H1 (cell line): ENCODE data around the gene GRB7. TPM values are rescaled to one million over a fixed set of nuclear protein-coding genes. Genes with fewer than 3 reads are reported as not detected.

ENCODE experiments used
- CTCF ChIA-PET: fragments of 300-600 bp; sonication (Branson Sonifier 250); formaldehyde crosslinking; loops from one replicate; lab custom pipeline; 2021; ENCODE audit not compliant: partially characterized antibody; lab: Charles Lee
- POLR2A ChIA-PET: fragments of 300-600 bp; sonication (Branson Sonifier 250); formaldehyde crosslinking; loops from one replicate; lab custom pipeline; 2021; ENCODE audit warnings: inconsistent platforms; ENCODE audit not compliant: partially characterized antibody; lab: Charles Lee
- DNase-seq, 2 experiments: peaks; one replicate each; pipeline versions ENCODE4 v3.0.0 to v3.0.0-alpha.2; 2010 to 2022; ENCODE audit warnings: low spot score in 2 of 2, low read depth in 1 of 2, mixed read lengths in 1 of 2
- FAIRE-seq: peaks from 2 replicates; lab custom pipeline; 2011; peaks lifted over from hg19 to GRCh38; lab: Jason Lieb, UNC
- H2AFZ ChIP-seq: 2 replicates; pipeline ENCODE4 v1.8.1; 2012; ENCODE audit warnings: low read length, inconsistent platforms
- H2AK5ac ChIP-seq: 2 replicates; pipeline ENCODE4 v1.6.1; 2013; ENCODE audit warnings: low read depth, low read length
- H2BK120ac ChIP-seq: replicated peaks from 2 replicates; pipeline ENCODE3; 2013; ENCODE audit warnings: low read depth, low read length, inconsistent platforms
- H2BK12ac ChIP-seq: 2 replicates; pipeline ENCODE4 v1.6.1; 2013; ENCODE audit warnings: low read depth, low read length
- H2BK15ac ChIP-seq: 2 replicates; pipeline ENCODE4 v1.6.1; 2013; ENCODE audit warnings: low read length
- H2BK20ac ChIP-seq: 2 replicates; pipeline ENCODE4 v1.6.1; 2013; ENCODE audit warnings: low read length
- H2BK5ac ChIP-seq: 2 replicates; pipeline ENCODE4 v1.6.1; 2013; ENCODE audit warnings: low read depth, low read length
- H3K14ac ChIP-seq: 2 replicates; pipeline ENCODE4 v1.6.1; 2013; ENCODE audit warnings: inconsistent platforms; ENCODE audit not compliant: insufficient read length
- H3K18ac ChIP-seq: 2 replicates; pipeline ENCODE4 v1.6.1; 2013; ENCODE audit warnings: low read length; ENCODE audit errors: extremely low read depth
- H3K23ac ChIP-seq: 2 replicates; pipeline ENCODE4 v1.6.1; 2013; ENCODE audit warnings: inconsistent platforms; ENCODE audit not compliant: insufficient read length
- H3K23me2 ChIP-seq: 2 replicates; pipeline ENCODE4 v1.6.1; 2013; ENCODE audit warnings: low read depth, low read length
- H3K27ac ChIP-seq: 2 replicates; pipeline ENCODE4 v1.6.1; 2011; ENCODE audit warnings: low read depth, low read length, inconsistent platforms
- H3K27me3 ChIP-seq, 4 experiments: replicated peaks in 1 of 4; 1 replicate in 1 of 4; 2 replicates in 3 of 4; pipeline versions ENCODE4 v1.6.1 to v1.8.1; 2011 to 2013; ENCODE audit warnings: low read length in 3 of 4, mild to moderate bottlenecking in 3 of 4, inconsistent platforms in 2 of 4, mixed read lengths in 2 of 4, moderate library complexity in 1 of 4; ENCODE audit not compliant: control insufficient read depth in 3 of 4, insufficient read depth in 3 of 4; ENCODE audit errors: extremely low read depth in 1 of 4
- H3K36me3 ChIP-seq, 4 experiments: 2 replicates each; pipeline versions ENCODE4 v1.6.1 to v1.8.1; 2011 to 2013; ENCODE audit warnings: mild to moderate bottlenecking in 4 of 4, low read length in 3 of 4, moderate library complexity in 2 of 4, control low read depth in 1 of 4, inconsistent platforms in 1 of 4; ENCODE audit not compliant: insufficient read depth in 4 of 4, control insufficient read depth in 2 of 4
- H3K4ac ChIP-seq: replicated peaks from 2 replicates; pipeline ENCODE3; 2013; ENCODE audit warnings: low read length, low read depth, mixed read lengths, inconsistent platforms; ENCODE audit not compliant: insufficient read length
- H3K4me1 ChIP-seq, 4 experiments: replicated peaks in 1 of 4; 1 replicate in 1 of 4; 2 replicates in 3 of 4; pipeline versions ENCODE4 v1.6.1 to v1.8.1; 2011 to 2013; ENCODE audit warnings: low read length in 3 of 4, inconsistent platforms in 2 of 4, mixed read lengths in 1 of 4; ENCODE audit not compliant: insufficient read depth in 4 of 4, control insufficient read depth in 3 of 4
- H3K4me2 ChIP-seq, 2 experiments: 2 replicates each; pipeline versions ENCODE4 v1.6.1 to v1.8.1; 2011 to 2013; ENCODE audit warnings: low read depth in 2 of 2, low read length in 2 of 2, control low read depth in 1 of 2, inconsistent platforms in 1 of 2, mild to moderate bottlenecking in 1 of 2; ENCODE audit not compliant: insufficient read depth in 1 of 2
- H3K4me3 ChIP-seq, 4 experiments: fragments of 200-600, 300-600 bp in 1 of 4; sonication (generic), shearing (Covaris generic), sonication (Bioruptor Twin) in 1 of 4; 2 replicates each; pipeline versions ENCODE4 v1.5.1 to v1.8.1; 2011 to 2016; ENCODE audit warnings: low read length in 4 of 4, low read depth in 3 of 4, control low read depth in 2 of 4, inconsistent platforms in 2 of 4, mild to moderate bottlenecking in 2 of 4, mixed read lengths in 1 of 4, moderate library complexity in 1 of 4; ENCODE audit not compliant: insufficient read depth in 2 of 4; ENCODE audit errors: extremely low read depth in 1 of 4
- H3K56ac ChIP-seq: replicated peaks from 2 replicates; pipeline ENCODE3; 2013; ENCODE audit warnings: low read depth, mild to moderate bottlenecking, mixed read lengths, low read length, inconsistent platforms; ENCODE audit not compliant: insufficient read length
- H3K79me1 ChIP-seq: 2 replicates; pipeline ENCODE4 v1.6.1; 2013; ENCODE audit warnings: low read depth, low read length, control low read depth
- H3K79me2 ChIP-seq, 2 experiments: 2 replicates each; pipeline versions ENCODE4 v1.6.1 to v1.8.1; 2012 to 2013; ENCODE audit warnings: low read length in 2 of 2, mild to moderate bottlenecking in 2 of 2, inconsistent platforms in 1 of 2; ENCODE audit not compliant: insufficient read depth in 2 of 2, control insufficient read depth in 1 of 2
- H3K9ac ChIP-seq, 4 experiments: replicated peaks in 1 of 4; 1 replicate in 1 of 4; 2 replicates in 3 of 4; pipeline versions ENCODE4 v1.6.1 to v1.8.1; 2011 to 2013; ENCODE audit warnings: low read depth in 3 of 4, low read length in 3 of 4, control low read depth in 2 of 4, mild to moderate bottlenecking in 2 of 4, moderate library complexity in 2 of 4, inconsistent platforms in 1 of 4; ENCODE audit errors: extremely low read depth in 1 of 4
- H3K9me3 ChIP-seq, 2 experiments: 2 replicates each; pipeline versions ENCODE4 v1.6.1 to v1.8.1; 2012 to 2013; ENCODE audit warnings: mild to moderate bottlenecking in 2 of 2, moderate library complexity in 2 of 2, control low read depth in 1 of 2, inconsistent platforms in 1 of 2, low read depth in 1 of 2, low read length in 1 of 2, mixed read lengths in 1 of 2; ENCODE audit not compliant: insufficient read depth in 2 of 2
- H4K20me1 ChIP-seq, 2 experiments: replicated peaks in 1 of 2; 2 replicates each; pipeline versions ENCODE3 to v1.8.1; 2011 to 2013; ENCODE audit warnings: inconsistent platforms in 2 of 2, low read length in 2 of 2, mild to moderate bottlenecking in 1 of 2; ENCODE audit not compliant: insufficient read depth in 2 of 2, control insufficient read depth in 1 of 2
- H4K5ac ChIP-seq: 2 replicates; pipeline ENCODE4 v1.6.1; 2013; ENCODE audit warnings: low read length, low read depth, mixed read lengths, inconsistent platforms; ENCODE audit not compliant: insufficient read length
- H4K8ac ChIP-seq: 2 replicates; pipeline ENCODE4 v1.8.0; 2013; ENCODE audit warnings: mild to moderate bottlenecking, moderate library complexity, low read length, inconsistent platforms; ENCODE audit not compliant: insufficient read depth; ENCODE audit errors: extremely low read depth
- H4K91ac ChIP-seq: replicated peaks from 2 replicates; pipeline ENCODE3; 2013; ENCODE audit warnings: low read length, mixed read lengths, inconsistent platforms; ENCODE audit not compliant: insufficient read length
- CREB1 ChIP-seq: IDR thresholded peaks from 2 replicates; pipeline ENCODE4 v1.6.1; 2012; ENCODE audit warnings: inconsistent platforms
- SP1 ChIP-seq: IDR thresholded peaks from 2 replicates; pipeline ENCODE4 v1.6.1; 2011; ENCODE audit warnings: low read depth, low read length
- SP4 ChIP-seq: IDR thresholded peaks from 2 replicates; pipeline ENCODE4 v1.6.1; 2012; ENCODE audit warnings: low read length, inconsistent platforms
- SRF ChIP-seq: IDR thresholded peaks from 2 replicates; pipeline ENCODE4 v1.6.1; 2011; ENCODE audit warnings: mild to moderate bottlenecking, low read depth, low read length, moderate library complexity
- TAF1 ChIP-seq: IDR thresholded peaks from 2 replicates; pipeline ENCODE4 v1.6.1; 2011; ENCODE audit warnings: mild to moderate bottlenecking, low read depth, low read length
- WGBS, 2 experiments: shearing (Covaris generic) in 1 of 2; methylation state at CpG; one replicate each; pipeline versions ENCODE4 v1.1.6 to v1.1.7; 2013 to 2015; ENCODE audit warnings: low lambda C conversion rate in 2 of 2, mixed read lengths in 2 of 2, inconsistent platforms in 1 of 2, low coverage in 1 of 2, missing lambda C conversion rate in 1 of 2; ENCODE audit not compliant: insufficient replicate concordance in 2 of 2, insufficient coverage in 1 of 2, insufficient read length in 1 of 2; ENCODE audit errors: extremely low coverage in 1 of 2, missing lambda C conversion rate in 1 of 2; 5-methylcytosine and 5-hydroxymethylcytosine counted together
- polyA plus RNA-seq, 7 experiments: library from polyadenylated mRNA; depleted of rRNA in 3 of 7; stranded (reverse) in 5 of 7; unstranded in 2 of 7; fragments of >200 nt in 5 of 7; fragments of 200-250 nt in 2 of 7; gene quantifications; 1 replicate in 5 of 7; 2 replicates in 1 of 7; 4 replicates in 1 of 7; pipeline versions ENCODE4 v1.2.1 to v1.2.3, GENCODE V29; 2011 to 2013; ENCODE audit warnings: missing spikeins in 2 of 7, mixed read lengths in 2 of 7
- total RNA-seq: library from RNA; stranded (reverse); fragmentation: NEBNext Ultra II Directional; extraction: Animal tissue kit (Norgen Biotek cat#: 25700); gene quantifications from 2 replicates; pipeline ENCODE4 v1.2.1, GENCODE V29; 2021
- TF ChIP-seq, protein P1 (sequence below): IDR thresholded peaks from 2 replicates; pipeline ENCODE4 v1.6.1; 2011; ENCODE audit warnings: low read length, improper control_type of control experiment

Gene GRB7
- total and polyA plus RNA-seq, 2 of the 8 experiments (the other 6 are each of a cell fraction or from before 2014, with no cell fraction given): 32.2 to 41.5 TPM

DNA sequence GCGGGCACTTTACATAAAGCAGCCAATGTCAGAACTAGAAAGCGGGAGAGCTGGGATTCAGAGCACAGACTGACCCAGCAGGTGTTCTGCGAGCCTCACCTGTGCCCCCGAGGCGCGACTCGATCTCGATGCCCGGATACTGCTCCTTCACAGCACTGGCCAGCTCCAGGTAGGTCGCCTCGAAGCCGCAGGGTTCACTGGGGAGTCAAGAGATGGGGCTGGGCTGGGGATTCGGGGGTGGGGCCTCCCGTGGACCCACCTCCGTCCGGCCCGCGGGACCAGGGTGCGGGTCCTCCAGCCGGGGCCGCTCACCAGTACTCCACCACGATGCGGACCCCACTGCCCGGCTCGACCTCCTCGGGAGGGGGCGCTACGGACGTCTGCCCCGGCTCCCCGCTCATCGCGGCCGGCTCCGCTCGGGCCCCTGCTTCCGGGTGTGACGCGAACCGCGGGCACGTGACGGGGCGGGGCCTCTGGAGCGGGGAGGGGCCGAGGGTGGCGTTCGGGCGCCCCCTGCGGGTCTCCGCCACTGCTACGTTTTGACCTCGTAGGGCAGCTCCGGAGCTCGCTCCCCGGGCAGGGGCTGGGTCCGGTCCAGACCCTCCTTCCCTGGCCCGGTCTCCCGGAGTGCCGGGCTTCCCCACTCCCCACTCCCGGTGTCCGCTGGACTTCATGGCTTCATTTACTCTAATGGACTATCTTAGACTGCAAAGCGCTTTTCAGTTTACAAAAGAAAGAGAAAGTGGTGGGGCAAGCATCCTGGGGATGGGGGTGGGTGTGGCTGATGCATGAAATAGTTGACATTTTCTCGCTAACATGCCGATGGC is 7.4 kb upstream of the GRB7 start, which contains the start of gene MIEN1:
MIEN1 (minus strand) TSS at position 438 of the 827 bp plus-strand sequence; CDS start at position 401, 37 bp downstream.
- Histone ChIP-seq H3K4me1 (peaks cover 0 to 4% (median 0%) of the 10 kb centered on the region in 4 experiments; a peak in 2 of 7 replicates), H3K14ac (no peak within 1 kb of the TSS), H3K18ac (peak within 1 kb of the TSS; percentile 27), H3K9me3 (no peaks in the 10 kb centered on the region), H3K4ac (no peak within 1 kb of the TSS), H2BK12ac (peak within 1 kb of the TSS; percentile 92; the same call in 1 of the 2 replicates), H2BK15ac (peak within 1 kb of the TSS; percentile 10; the same call in 1 of the 2 replicates), H3K79me1 (no peaks in the 10 kb centered on the region), H4K5ac (peak within 1 kb of the TSS; percentile 53), H3K23ac (no peak within 1 kb of the TSS), H2BK20ac (0 out of 2 replicates have a peak within 1 kb of the TSS, but pooled peaks have one; percentile 72), H4K8ac (peak within 1 kb of the TSS; percentile 94; the same call in 1 of the 2 replicates), H3K27ac (peak within 1 kb of the TSS; percentile 1; the same call in 1 of the 2 replicates), H3K79me2 (no peaks in the 10 kb centered on the region), H2BK5ac (peak within 1 kb of the TSS; percentile 83; the same call in 1 of the 2 replicates), H3K56ac (no peak within 1 kb of the TSS), H2AK5ac (no peak within 1 kb of the TSS), H3K4me3 (peak within 1 kb of the TSS; percentile 55 to 72 (median 61)), H4K20me1 (peaks cover 3 to 9% of the 10 kb centered on the region in 2 experiments), H3K4me2 (peak within 1 kb of the TSS; percentile 67 to 73), H2BK120ac (no peak within 1 kb of the TSS), H3K9ac (peak within 1 kb of the TSS; percentile 41 to 65 (median 58); a peak in 6 of 7 replicates), H3K36me3 (peaks cover 6 to 33% (median 21%) of the 10 kb centered on the region in 4 experiments), H4K91ac (no peak within 1 kb of the TSS), H2AFZ (no peak within 1 kb of the TSS), H3K23me2 (peaks cover 5% of the 10 kb centered on the region; the same call in 1 of the 2 replicates), H3K27me3 (no peaks in the 10 kb centered on the region)
- 7% methylated on average over 49 of the region's 65 CpGs; no CpG with 5 or more reads in 1 of the 2 experiments for WGBS, 2 experiments
- DNase-seq (peak; percentile 74 to 100), FAIRE-seq (no peak)
- ChIA-PET CTCF (interaction anchor here (0.6 to 5.3 kb wide), 36 partner anchors 9 to 285 kb away, joined by 3 to 50 read pairs (median 6); partner anchors contain the start of genes CSF3, ERBB2, PGAP3 and STARD3), POLR2A (interaction anchor here (0.6 to 5.4 kb wide), 28 partner anchors 8 to 370 kb away, joined by 3 to 54 read pairs (median 5); partner anchors contain the start of genes ERBB2, NR1D1, PGAP3 and PNMT)
- TF ChIP-seq SRF: 0 out of 2 replicates have a peak, but pooled peaks have one; percentile 1
- TF ChIP-seq CREB1: peak; percentile 93
- TF ChIP-seq, protein P1, sequence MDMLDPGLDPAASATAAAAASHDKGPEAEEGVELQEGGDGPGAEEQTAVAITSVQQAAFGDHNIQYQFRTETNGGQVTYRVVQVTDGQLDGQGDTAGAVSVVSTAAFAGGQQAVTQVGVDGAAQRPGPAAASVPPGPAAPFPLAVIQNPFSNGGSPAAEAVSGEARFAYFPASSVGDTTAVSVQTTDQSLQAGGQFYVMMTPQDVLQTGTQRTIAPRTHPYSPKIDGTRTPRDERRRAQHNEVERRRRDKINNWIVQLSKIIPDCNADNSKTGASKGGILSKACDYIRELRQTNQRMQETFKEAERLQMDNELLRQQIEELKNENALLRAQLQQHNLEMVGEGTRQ: peak; percentile 96
- peak; percentile 81; the same call in 1 of the 2 replicates for TF ChIP-seq SP4
- TF ChIP-seq TAF1: peak; percentile 72
- peak; percentile 74 for TF ChIP-seq SP1
